ENCODE measurements around the gene LOX.

DNA sequence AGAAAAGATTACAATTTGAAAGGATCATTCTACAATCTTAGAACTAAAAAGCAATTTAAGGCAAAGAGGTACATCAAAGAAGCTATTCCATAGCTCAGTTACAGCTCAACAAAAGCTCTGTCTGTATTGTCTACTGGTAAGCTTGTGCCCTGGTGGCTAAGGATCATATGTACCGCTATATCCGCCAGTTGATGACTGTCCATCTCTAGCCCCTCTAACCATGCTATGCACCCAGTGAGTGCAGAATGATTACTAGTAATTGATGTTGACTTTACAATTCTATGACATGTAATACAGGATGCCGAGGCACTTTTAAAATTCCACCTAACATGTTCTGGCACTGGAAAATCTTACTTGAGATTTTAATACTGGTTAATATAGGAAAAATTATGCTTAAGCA lies 13.1 kb downstream of the LOX start:
- TF ChIP-seq, protein P1, sequence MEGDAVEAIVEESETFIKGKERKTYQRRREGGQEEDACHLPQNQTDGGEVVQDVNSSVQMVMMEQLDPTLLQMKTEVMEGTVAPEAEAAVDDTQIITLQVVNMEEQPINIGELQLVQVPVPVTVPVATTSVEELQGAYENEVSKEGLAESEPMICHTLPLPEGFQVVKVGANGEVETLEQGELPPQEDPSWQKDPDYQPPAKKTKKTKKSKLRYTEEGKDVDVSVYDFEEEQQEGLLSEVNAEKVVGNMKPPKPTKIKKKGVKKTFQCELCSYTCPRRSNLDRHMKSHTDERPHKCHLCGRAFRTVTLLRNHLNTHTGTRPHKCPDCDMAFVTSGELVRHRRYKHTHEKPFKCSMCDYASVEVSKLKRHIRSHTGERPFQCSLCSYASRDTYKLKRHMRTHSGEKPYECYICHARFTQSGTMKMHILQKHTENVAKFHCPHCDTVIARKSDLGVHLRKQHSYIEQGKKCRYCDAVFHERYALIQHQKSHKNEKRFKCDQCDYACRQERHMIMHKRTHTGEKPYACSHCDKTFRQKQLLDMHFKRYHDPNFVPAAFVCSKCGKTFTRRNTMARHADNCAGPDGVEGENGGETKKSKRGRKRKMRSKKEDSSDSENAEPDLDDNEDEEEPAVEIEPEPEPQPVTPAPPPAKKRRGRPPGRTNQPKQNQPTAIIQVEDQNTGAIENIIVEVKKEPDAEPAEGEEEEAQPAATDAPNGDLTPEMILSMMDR (IDR thresholded peaks at IDR 0.05) = no peak
- no peak for TF ChIP-seq POLR2A (IDR thresholded peaks at IDR 0.05)

Data from thyroid gland (tissue), 4 donors.